KMS-11 (cell line): ENCODE results near the gene ODAD2.

ENCODE experiments used
- H2AFZ ChIP-seq: fragments of 200-600 bp; sonication (generic); 2 replicates; pipeline ENCODE4 v1.6.1; 2016; ENCODE audit warnings: antibody characterized with exemption, mixed run types, low read depth
- H3K27ac ChIP-seq: fragments of 200-600 bp; sonication (generic); 2 replicates; pipeline ENCODE4 v1.6.1; 2016; ENCODE audit warnings: mild to moderate bottlenecking, mixed run types
- H3K27me3 ChIP-seq: fragments of 200-600 bp; sonication (generic); 2 replicates; pipeline ENCODE4 v1.6.1; 2017; ENCODE audit warnings: mild to moderate bottlenecking, low read depth, mixed run types, moderate library complexity; ENCODE audit not compliant: insufficient read depth
- H3K36me3 ChIP-seq: fragments of 200-600 bp; sonication (generic); 2 replicates; pipeline ENCODE4 v1.6.1; 2017; ENCODE audit warnings: mild to moderate bottlenecking, mixed run types; ENCODE audit not compliant: insufficient read depth
- H3K4me1 ChIP-seq: fragments of 200-600 bp; sonication (generic); 2 replicates; pipeline ENCODE4 v1.6.1; 2016; ENCODE audit warnings: mild to moderate bottlenecking, low read depth, mixed run types; ENCODE audit not compliant: poor library complexity, severe bottlenecking
- H3K4me2 ChIP-seq: fragments of 200-600 bp; sonication (generic); 2 replicates; pipeline ENCODE4 v1.7.0; 2016; ENCODE audit warnings: mild to moderate bottlenecking, mixed run types
- H3K4me3 ChIP-seq: fragments of 200-600 bp; sonication (generic); IDR thresholded peaks from 2 replicates; pipeline ENCODE4 v1.6.1; 2017; ENCODE audit warnings: low read depth, low read length, mixed read lengths; ENCODE audit not compliant: insufficient read depth
- H3K79me2 ChIP-seq: fragments of 200-600 bp; sonication (generic); 2 replicates; pipeline ENCODE4 v1.6.1; 2016; ENCODE audit warnings: low read depth, mixed run types; ENCODE audit not compliant: insufficient read depth
- H3K9ac ChIP-seq: fragments of 200-600 bp; sonication (generic); 2 replicates; pipeline ENCODE4 v1.6.1; 2016; ENCODE audit warnings: mild to moderate bottlenecking, mixed run types
- H4K20me1 ChIP-seq: fragments of 200-600 bp; sonication (generic); 2 replicates; pipeline ENCODE4 v1.6.1; 2016; ENCODE audit warnings: mild to moderate bottlenecking, mixed run types; ENCODE audit not compliant: insufficient read depth
- CTCF ChIP-seq: fragments of 200-600 bp; sonication (generic); conservative IDR thresholded peaks from 2 replicates; pipeline ENCODE4 v1.6.1; 2017; ENCODE audit warnings: low read depth, mild to moderate bottlenecking, antibody characterized with exemption, low read length, moderate library complexity, mixed read lengths

The ODAD2 gene

GRCh38 chr10:27792216-27792615 lies 206.7 kb downstream of the ODAD2 start:
- H3K27ac ChIP-seq = no peak overlapping the region
- H3K4me3 ChIP-seq = no peak overlapping the region
- no peaks in the 10 kb centered on the region for H3K4me1 ChIP-seq
- H3K79me2 ChIP-seq = no peaks in the 10 kb centered on the region
- no peak for TF ChIP-seq CTCF
- H4K20me1 ChIP-seq = no peaks in the 10 kb centered on the region
- no peak overlapping the region for H3K4me2 ChIP-seq
- H3K27me3 ChIP-seq = no peaks in the 10 kb centered on the region
- H3K36me3 ChIP-seq = no peaks in the 10 kb centered on the region
- no peak overlapping the region for H3K9ac ChIP-seq
- no peak overlapping the region for H2AFZ ChIP-seq

DNA sequence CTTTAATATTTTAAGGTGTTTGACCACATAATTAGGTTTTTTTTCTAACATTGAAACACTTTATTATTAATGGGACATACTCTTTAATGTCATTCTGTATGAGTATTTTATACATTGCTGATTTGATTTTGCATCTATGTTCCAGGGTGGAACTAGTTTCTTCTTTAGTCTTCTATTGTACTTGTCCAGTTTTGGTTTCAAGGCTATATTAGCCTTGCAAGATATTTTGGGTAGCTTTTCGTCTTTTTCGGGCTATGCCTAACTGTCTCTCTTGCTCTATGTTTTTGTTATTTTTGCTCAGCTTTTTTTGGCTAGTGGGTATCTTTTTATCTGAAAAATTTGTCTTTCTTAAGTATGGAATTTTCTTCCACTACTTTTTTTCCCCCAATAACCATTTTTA lies 214.6 kb downstream of the ODAD2 start:
- H3K4me2 ChIP-seq = no peak overlapping the region

DNA sequence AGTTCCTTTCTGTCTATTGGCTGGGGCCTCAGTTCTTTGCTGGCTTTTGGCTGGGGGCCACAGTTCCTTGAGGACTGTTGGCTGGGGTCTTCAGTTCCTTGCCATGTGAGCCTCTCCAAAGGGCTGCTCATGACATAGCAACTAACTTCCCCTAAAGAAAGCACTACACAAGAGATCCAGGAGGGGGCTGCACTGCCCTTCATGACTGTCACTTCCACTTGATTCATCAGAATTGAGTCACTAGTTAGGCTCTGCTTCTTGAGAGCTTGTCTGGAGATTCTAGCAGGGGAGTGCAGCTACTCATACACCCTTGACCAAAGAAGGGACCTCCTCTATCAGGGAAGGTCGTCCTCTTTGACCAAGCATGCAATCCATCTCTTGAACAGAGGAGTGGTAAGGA lies 215.2 kb downstream of the ODAD2 start:
- no peaks in the 10 kb centered on the region for H3K79me2 ChIP-seq
- H3K9ac ChIP-seq = no peak overlapping the region
- no peak overlapping the region for H3K4me3 ChIP-seq
- H3K27ac ChIP-seq = no peak overlapping the region
- H2AFZ ChIP-seq = no peak overlapping the region
- peak; percentile 45; the same call in 1 of the 2 replicates for TF ChIP-seq CTCF
- no peaks in the 10 kb centered on the region for H4K20me1 ChIP-seq
- no peaks in the 10 kb centered on the region for H3K36me3 ChIP-seq
- H3K4me1 ChIP-seq = no peaks in the 10 kb centered on the region
- H3K4me2 ChIP-seq = no peak overlapping the region
- no peaks in the 10 kb centered on the region for H3K27me3 ChIP-seq

More for the DNA sequence above, 214.6 kb downstream of the ODAD2 start:
- Histone ChIP-seq H3K79me2 (no peaks in the 10 kb centered on the region), H2AFZ (no peak overlapping the region), H3K36me3 (no peaks in the 10 kb centered on the region), H3K27me3 (no peaks in the 10 kb centered on the region), H3K4me1 (no peaks in the 10 kb centered on the region), H3K9ac (no peak overlapping the region), H3K4me3 (no peak overlapping the region), H3K27ac (no peak overlapping the region), H4K20me1 (no peaks in the 10 kb centered on the region)
- TF ChIP-seq CTCF = no peak

DNA sequence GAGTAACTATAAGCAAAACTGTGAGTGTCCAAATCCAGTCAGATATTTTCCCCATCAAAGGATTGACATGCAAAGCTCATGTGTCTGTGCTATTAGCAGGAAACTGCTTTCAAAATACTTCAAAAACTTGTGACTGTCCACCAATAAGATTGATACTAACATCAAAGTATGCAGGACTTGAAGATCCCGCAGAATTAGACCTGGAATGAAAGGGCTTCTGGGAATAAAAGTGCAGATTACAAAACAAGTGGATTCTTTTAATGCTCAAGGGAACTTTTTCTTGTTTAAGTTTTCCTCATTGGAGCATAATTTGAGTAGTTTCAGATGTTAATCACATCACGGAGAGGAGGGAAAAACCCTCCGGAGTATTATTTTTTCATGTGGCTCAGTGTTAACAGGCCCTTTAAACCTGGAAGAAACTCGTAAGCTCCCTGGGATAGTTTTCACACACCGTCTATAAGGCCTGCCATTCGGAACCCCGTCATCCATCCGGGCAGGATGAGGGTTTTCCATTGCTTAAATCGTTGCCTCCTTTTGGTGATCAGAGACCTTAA lies 219.3 kb downstream of the ODAD2 start:
- Histone ChIP-seq H3K4me3 (no peak overlapping the region), H3K27ac (no peak overlapping the region), H3K4me2 (no peak overlapping the region), H2AFZ (no peak overlapping the region), H3K27me3 (no peaks in the 10 kb centered on the region), H3K4me1 (no peaks in the 10 kb centered on the region), H3K9ac (no peak overlapping the region), H4K20me1 (no peaks in the 10 kb centered on the region), H3K36me3 (no peaks in the 10 kb centered on the region), H3K79me2 (no peaks in the 10 kb centered on the region)
- TF ChIP-seq CTCF = no peak

- no peaks in the 10 kb centered on the region for H4K20me1 ChIP-seq
- no peaks in the 10 kb centered on the region for H3K27me3 ChIP-seq
- H3K36me3 ChIP-seq = no peaks in the 10 kb centered on the region
- no peaks in the 10 kb centered on the region for H3K4me1 ChIP-seq
- no peak overlapping the region for H2AFZ ChIP-seq
- no peak overlapping the region for H3K9ac ChIP-seq
- no peak overlapping the region for H3K4me2 ChIP-seq
- no peak for TF ChIP-seq CTCF
- H3K27ac ChIP-seq = no peak overlapping the region
- H3K4me3 ChIP-seq = no peak overlapping the region
- no peaks in the 10 kb centered on the region for H3K79me2 ChIP-seq
Measured at GRCh38 chr10:27774831-27775230, 224.0 kb downstream of the ODAD2 start.
